LNCAP (cell line): ENCODE results near the gene PPP2R2D.

Experiments
- TF ChIP-seq, protein P1 (sequence below): fragments of 450-650 bp; IDR thresholded peaks from 2 replicates; pipeline ENCODE4 v1.5.1; 2017; ENCODE audit warnings: mild to moderate bottlenecking

The PPP2R2D gene

DNA sequence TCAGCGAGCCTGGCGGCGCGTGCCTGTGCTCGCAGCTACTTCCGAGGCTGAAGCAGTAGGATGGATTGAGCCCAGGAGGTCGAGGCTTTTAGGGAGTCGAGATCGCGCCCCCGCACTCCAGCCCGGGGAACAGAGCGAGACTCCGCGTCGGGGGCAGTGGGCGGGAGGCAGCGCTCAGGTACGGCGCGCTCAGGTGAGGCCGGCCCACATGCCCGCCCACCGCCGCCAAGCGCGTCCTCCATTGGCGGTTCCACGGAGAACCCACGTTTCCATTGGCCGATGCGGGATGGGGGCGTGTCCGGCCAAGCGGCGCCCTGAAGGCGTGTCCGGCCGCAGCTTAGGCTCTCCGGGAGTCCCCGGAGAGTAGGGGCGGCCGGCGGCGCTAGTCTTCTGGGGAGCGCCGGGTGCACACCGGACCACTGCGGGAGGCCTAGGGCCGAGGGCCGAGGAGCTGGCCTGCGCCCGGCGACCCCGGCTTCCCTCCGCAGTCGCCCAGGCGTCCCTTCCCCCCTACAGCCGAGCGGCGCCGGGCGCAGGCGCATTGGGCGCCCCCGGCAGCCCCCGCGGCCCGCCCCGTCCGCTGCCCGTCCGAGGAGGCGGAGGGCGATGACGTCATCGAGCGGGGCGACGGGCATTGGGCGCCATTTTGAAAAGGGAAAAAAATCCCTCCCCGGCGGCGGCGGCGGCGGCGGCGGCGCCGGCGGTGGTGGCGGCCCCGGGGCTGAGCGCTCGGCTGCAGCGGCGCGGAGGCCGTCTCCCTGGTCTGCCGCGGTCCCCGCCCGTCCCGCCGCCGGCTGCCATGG lies at the start of gene PPP2R2D:
Gene PPP2R2D, plus strand, starts transcription at position 659 of the 803 bp plus-strand sequence. Its CDS starts 141 bp downstream, at position 800.
- TF ChIP-seq, protein P1, sequence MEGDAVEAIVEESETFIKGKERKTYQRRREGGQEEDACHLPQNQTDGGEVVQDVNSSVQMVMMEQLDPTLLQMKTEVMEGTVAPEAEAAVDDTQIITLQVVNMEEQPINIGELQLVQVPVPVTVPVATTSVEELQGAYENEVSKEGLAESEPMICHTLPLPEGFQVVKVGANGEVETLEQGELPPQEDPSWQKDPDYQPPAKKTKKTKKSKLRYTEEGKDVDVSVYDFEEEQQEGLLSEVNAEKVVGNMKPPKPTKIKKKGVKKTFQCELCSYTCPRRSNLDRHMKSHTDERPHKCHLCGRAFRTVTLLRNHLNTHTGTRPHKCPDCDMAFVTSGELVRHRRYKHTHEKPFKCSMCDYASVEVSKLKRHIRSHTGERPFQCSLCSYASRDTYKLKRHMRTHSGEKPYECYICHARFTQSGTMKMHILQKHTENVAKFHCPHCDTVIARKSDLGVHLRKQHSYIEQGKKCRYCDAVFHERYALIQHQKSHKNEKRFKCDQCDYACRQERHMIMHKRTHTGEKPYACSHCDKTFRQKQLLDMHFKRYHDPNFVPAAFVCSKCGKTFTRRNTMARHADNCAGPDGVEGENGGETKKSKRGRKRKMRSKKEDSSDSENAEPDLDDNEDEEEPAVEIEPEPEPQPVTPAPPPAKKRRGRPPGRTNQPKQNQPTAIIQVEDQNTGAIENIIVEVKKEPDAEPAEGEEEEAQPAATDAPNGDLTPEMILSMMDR: no peak

DNA sequence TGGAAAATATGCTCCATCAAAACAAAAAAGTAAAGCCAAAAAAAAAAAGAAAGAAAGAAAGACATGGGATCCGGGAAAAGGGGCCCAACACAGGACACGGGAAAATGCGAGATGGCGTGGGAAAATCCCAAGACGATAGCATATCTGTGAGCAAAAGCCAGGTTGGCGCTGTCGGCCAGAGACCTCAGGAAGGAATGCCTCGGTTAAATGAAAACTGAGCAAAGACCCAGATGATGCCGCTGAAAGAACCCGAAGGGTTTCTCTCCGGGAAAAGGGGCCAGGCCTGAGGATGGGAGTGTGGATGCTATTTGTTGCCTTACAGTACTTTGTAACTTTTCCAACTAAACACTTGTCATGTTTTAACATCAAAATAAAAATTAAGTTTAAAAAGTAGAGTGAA lies 49.5 kb upstream of the PPP2R2D start:
- TF ChIP-seq, protein P1: no peak

DNA sequence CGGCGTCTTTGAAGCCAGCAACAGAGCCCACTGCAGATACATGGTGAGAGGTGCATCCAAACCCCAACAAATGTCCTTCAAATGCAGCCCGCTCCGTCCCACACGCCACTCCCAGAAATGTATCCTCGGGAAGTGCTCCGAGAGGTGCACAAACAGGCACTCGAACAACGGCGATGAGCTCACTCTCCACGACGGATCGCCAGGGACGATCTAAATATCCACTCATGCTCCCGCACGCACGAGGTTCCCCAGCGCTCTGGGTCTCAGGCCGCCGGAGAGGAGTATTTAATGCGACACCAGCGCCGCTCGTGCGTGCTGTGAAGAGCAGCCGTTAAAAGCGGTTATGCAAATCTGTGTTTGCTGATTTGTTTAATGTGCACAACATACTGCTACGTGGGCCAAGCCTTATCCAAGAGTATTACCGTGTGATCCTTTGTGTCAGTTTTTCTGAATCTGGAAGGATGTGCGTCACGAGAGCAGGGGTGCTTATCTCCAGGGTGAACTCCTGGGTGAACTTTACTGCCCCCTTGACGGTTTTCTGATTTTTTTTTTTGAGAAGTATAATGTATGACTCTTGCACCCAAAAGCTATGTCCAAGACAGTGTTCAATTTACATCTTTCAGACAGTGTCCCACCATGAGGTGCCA lies 48.5 kb upstream of the PPP2R2D start:
- TF ChIP-seq, protein P1: no peak

DNA sequence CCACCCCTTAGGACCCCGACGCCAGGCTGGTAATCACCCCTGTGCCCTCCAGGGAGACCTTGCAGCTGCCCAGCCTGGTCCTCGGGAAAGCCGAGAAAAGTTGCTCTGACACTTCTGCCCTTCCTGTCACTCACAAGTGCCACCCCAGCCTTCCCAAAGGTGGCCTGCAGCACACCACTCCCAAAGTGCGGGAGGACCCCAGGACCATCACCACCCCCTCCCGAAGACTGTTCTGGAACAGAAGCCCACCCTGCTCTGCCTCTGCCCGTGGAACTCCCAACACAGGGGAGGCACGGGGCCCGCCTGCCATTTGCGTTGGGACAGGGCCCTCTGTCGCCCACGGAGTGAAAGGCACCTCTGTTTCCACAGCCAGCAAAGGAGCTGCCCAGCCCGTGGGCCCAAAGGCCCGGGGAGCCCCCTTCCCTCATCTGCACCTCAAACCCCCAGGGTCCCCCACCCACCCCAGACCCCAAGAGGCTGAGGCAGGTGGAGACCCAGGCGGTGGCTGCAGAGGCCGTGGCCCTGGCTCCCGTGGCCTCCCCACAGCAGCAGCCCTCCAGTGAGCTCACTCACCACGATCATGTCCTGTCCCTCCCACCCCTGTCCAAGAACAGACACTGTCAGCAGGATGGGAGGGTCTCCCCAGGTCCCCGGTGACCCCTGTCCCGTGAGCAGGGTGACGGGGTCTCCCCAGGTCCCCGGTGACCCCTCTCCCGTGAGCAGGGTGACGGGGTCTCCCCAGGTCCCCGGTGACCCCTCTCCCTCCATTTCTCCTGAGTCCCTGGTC lies 47.8 kb upstream of the PPP2R2D start:
- TF ChIP-seq, protein P1: no peak

DNA sequence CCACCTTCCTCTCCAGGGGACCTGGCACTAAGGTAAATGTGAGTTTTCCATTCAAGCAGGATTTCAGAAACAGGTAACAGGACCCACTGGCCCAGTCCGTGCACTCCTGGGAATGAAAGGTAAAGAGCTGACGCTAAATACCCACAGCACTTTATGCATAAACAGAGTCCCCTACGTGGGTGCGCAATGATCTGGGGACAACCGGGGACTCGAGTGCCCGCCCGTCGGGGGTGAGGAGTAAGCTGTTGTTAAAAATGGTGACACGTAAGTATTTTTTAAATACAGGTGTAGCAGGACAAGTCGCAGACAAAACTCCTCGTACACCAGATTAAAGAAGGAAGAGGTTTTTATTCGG lies 47.2 kb upstream of the PPP2R2D start:
- TF ChIP-seq, protein P1: no peak

DNA sequence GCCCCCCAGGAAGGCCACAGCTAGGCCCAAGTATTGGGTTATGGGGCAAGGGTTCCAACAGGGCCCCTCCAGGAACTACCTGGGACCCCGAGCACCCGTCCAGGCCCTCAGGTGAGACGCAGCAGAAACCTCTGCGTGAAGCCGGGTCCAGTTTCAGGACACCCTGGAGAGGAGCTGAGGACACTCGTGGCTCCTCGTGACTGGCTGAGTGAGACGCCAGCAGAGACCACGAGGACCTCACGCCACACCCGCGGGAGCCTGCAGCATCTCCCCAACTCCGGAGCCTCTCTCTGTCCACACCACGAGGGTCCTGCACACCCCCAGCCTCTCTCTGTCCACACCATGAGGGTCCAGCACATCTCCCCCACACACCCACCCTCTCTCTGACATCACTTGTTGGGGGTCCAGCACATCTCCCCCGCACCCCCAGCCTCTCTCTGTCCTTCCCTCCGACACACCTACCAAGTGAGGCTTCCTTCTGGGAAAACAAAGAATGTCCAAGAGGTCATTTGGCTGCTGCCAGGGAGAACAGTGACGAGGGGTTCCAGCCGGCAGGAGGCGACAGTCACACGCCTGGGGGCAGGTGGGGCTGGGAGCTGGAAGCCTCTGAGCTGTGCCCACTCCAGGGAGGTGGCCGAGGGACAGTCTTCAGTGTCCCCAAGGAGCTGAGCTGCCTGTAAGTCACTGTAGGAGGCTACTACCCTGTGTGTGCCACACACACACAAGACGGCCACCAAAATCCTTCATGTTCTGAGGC lies 46.1 kb upstream of the PPP2R2D start:
- TF ChIP-seq, protein P1: no peak
